ENCODE results near the gene CD99.
"Not testable (repeated sequence)": the region's sequence is repeated elsewhere in the genome, so short reads cannot be mapped to it uniquely, and the experiment has no call there.

- not testable (repeated sequence) for TF ChIP-seq CTCF, POLR2A (IDR thresholded peaks at IDR 0.05)
Observed at GRCh38 chrX:2727264-2727663, 36.2 kb downstream of the CD99 start.

Data from body of pancreas (tissue), 4 donors.